DND-41 (cell line): ENCODE data around the gene PRICKLE2.

Experiments used
- ATAC-seq: fragments of 200-7000 bp; cut with Tn5 transposase; 3 replicates; pipeline ENCODE4 v1.9.1; 2021; ENCODE audit warnings: low read depth; ENCODE audit not compliant: insufficient read depth
- DNase-seq: peaks from one replicate; pipeline ENCODE4 v3.0.0-alpha.2; 2020
- H2AFZ ChIP-seq: 2 replicates; pipeline ENCODE4 v1.6.0; 2012; ENCODE audit warnings: low read depth, low read length
- H3K27ac ChIP-seq: 2 replicates; pipeline ENCODE4 v1.5.1; 2012; ENCODE audit warnings: low read length, inconsistent platforms
- H3K27me3 ChIP-seq: fragments of 200-600 bp; sonication (generic); 2 replicates; pipeline ENCODE4 v1.6.0; 2012; ENCODE audit warnings: low read length, mild to moderate bottlenecking, inconsistent platforms; ENCODE audit not compliant: insufficient read depth, poor library complexity
- H3K36me3 ChIP-seq: 2 replicates; pipeline ENCODE4 v1.5.1; 2012; ENCODE audit warnings: low read length, inconsistent platforms; ENCODE audit not compliant: insufficient read depth
- H3K4me1 ChIP-seq: 2 replicates; pipeline ENCODE4 v1.5.1; 2012; ENCODE audit warnings: mild to moderate bottlenecking, low read length; ENCODE audit not compliant: insufficient read depth
- H3K4me2 ChIP-seq: 2 replicates; pipeline ENCODE4 v1.6.0; 2012; ENCODE audit warnings: mild to moderate bottlenecking, moderate library complexity, low read length, inconsistent platforms; ENCODE audit not compliant: insufficient read depth
- H3K4me3 ChIP-seq, 2 experiments: fragments of 200-600 bp in 1 of 2; shearing (Covaris generic) in 1 of 2; 2 replicates each; pipeline ENCODE4 v1.5.1; 2012 to 2016; ENCODE audit warnings: inconsistent platforms in 2 of 2, low read length in 2 of 2, mild to moderate bottlenecking in 2 of 2, low read depth in 1 of 2, moderate library complexity in 1 of 2
- H3K79me2 ChIP-seq: 2 replicates; pipeline ENCODE4 v1.6.0; 2012; ENCODE audit warnings: low read length, inconsistent platforms; ENCODE audit not compliant: insufficient read depth
- H3K9ac ChIP-seq: 2 replicates; pipeline ENCODE4 v1.6.0; 2012; ENCODE audit warnings: low read depth, mild to moderate bottlenecking, inconsistent platforms, low read length, moderate library complexity
- H3K9me3 ChIP-seq: 2 replicates; pipeline ENCODE4 v1.5.1; 2012; ENCODE audit warnings: low read length, moderate library complexity, mild to moderate bottlenecking, inconsistent platforms; ENCODE audit not compliant: insufficient read depth, severe bottlenecking
- H4K20me1 ChIP-seq: 2 replicates; pipeline ENCODE4 v1.6.0; 2012; ENCODE audit warnings: low read length; ENCODE audit not compliant: insufficient read depth
- EZH2 ChIP-seq: IDR thresholded peaks from 3 replicates; pipeline ENCODE4 v1.6.1; 2012; ENCODE audit warnings: borderline replicate concordance, low read depth, mild to moderate bottlenecking, moderate library complexity, low read length, inconsistent platforms; ENCODE audit not compliant: severe bottlenecking
- TF ChIP-seq, protein P1 (sequence below): IDR thresholded peaks from 2 replicates; pipeline ENCODE4 v1.5.1; 2012; ENCODE audit warnings: borderline replicate concordance, low read length, moderate library complexity, mild to moderate bottlenecking; ENCODE audit not compliant: poor library complexity, severe bottlenecking; ENCODE audit errors: extremely low read depth

PRICKLE2 gene

DNA sequence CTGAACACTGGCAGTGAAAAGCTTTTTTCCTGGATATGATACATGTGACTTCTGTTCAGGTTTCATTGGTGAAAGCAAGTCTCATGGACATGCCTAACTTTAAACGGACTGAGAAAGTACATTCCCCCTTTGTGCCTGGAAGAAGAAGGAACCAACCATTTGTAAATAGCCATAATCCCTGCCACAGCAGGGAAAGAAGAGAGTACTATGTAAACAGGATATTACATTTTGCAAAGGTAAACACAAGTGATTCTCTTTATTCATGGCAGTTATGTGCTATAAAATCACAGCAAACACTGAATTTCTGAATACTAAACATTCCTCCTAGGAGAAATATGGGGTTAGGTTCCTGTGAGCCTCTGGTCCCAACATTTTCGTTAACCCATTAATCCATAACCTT lies 46.8 kb downstream of the PRICKLE2 start:
- Histone ChIP-seq H3K27ac (no peak overlapping the region), H3K9me3 (no peaks in the 10 kb centered on the region), H3K36me3 (no peaks in the 10 kb centered on the region), H3K4me3 (no peak overlapping the region), H3K79me2 (no peaks in the 10 kb centered on the region), H3K4me2 (no peak overlapping the region), H4K20me1 (no peaks in the 10 kb centered on the region), H3K27me3 (no peaks in the 10 kb centered on the region), H3K4me1 (no peaks in the 10 kb centered on the region), H3K9ac (no peak overlapping the region), H2AFZ (no peak overlapping the region)
- ATAC-seq = no peak
- no peak for DNase-seq
- TF ChIP-seq EZH2 = no peak
- TF ChIP-seq, protein P1, sequence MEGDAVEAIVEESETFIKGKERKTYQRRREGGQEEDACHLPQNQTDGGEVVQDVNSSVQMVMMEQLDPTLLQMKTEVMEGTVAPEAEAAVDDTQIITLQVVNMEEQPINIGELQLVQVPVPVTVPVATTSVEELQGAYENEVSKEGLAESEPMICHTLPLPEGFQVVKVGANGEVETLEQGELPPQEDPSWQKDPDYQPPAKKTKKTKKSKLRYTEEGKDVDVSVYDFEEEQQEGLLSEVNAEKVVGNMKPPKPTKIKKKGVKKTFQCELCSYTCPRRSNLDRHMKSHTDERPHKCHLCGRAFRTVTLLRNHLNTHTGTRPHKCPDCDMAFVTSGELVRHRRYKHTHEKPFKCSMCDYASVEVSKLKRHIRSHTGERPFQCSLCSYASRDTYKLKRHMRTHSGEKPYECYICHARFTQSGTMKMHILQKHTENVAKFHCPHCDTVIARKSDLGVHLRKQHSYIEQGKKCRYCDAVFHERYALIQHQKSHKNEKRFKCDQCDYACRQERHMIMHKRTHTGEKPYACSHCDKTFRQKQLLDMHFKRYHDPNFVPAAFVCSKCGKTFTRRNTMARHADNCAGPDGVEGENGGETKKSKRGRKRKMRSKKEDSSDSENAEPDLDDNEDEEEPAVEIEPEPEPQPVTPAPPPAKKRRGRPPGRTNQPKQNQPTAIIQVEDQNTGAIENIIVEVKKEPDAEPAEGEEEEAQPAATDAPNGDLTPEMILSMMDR = no peak

DNA sequence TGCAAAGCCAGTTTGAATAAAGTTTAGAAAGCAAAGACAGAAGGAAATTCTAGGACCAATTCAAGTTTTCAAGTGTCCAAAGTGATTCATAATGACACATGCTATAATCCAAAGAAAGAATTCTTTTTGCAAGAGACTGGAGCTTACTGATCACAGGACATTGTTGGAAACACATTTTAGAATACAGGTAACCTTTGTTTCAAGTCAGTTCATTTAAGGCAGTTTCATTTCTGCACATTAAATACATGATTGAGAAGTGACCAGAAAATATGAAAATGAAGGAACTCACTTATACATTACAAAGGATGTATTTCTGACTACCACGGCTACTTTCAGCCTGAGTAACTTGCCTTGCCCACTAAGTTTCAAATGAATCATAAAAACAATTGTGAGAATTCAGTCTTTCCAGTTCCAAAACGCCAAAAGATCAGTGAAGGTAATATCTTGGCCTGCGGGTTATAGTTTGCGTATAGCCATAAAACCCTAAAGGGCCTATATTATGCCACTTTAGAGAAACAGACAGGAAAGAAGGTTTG lies 48.7 kb downstream of the PRICKLE2 start:
- Histone ChIP-seq H3K4me2 (no peak overlapping the region), H3K4me3 (no peak overlapping the region), H3K27me3 (no peaks in the 10 kb centered on the region), H3K4me1 (no peaks in the 10 kb centered on the region), H2AFZ (no peak overlapping the region), H3K9ac (no peak overlapping the region), H3K36me3 (no peaks in the 10 kb centered on the region), H3K27ac (no peak overlapping the region), H3K79me2 (no peaks in the 10 kb centered on the region), H3K9me3 (no peaks in the 10 kb centered on the region), H4K20me1 (no peaks in the 10 kb centered on the region)
- no peak for TF ChIP-seq EZH2
- TF ChIP-seq, protein P1 = no peak
- no peak for ATAC-seq
- DNase-seq = no peak

DNA sequence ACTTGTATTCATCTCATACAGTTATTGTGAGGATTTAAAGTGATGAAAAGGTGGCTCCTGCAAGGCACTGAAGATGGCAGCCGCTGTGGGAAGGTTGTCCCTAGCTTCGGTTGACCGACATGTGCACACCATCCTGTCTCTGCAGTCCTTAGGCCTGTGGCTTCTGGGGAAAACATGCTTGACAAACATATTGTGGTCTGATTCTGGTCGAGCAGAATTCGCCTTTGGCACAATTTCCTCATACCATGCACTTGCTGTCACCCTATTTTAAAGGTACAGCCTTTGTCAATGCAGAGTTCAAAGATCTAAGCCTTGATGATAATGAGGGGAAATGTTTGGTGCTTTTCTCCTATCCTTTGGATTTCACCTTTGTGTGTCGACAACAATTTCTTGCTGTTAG lies 50.9 kb downstream of the PRICKLE2 start:
- Histone ChIP-seq H3K9ac (no peak overlapping the region), H3K4me1 (no peaks in the 10 kb centered on the region), H4K20me1 (no peaks in the 10 kb centered on the region), H3K27ac (no peak overlapping the region), H3K27me3 (no peaks in the 10 kb centered on the region), H3K79me2 (no peaks in the 10 kb centered on the region), H3K4me2 (no peak overlapping the region), H3K4me3 (no peak overlapping the region), H2AFZ (no peak overlapping the region), H3K36me3 (no peaks in the 10 kb centered on the region), H3K9me3 (no peaks in the 10 kb centered on the region)
- DNase-seq (no peak), ATAC-seq (no peak)
- TF ChIP-seq EZH2 = no peak
- TF ChIP-seq, protein P1 = no peak

DNA sequence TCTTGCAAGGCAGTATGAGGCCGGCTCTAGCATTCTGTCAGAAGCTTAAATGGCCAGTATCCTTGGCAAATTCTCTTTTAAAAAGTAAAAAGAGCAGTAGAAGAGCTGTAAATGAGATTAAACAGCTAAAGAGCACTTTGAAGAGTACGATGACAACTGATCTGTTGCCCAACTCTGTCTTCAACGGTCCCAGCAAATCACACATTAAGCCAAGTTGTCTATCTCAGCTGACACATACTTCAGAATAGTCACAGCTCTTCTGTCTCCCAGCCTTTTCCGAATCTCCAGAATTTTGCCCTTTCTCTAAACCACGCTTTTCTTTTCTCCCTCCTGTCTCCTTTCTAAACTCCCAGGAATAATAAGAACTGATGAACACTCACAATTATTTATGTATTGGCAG lies 51.7 kb downstream of the PRICKLE2 start:
- TF ChIP-seq, protein P1 = no peak
- TF ChIP-seq EZH2 = no peak
- Histone ChIP-seq H3K36me3 (no peaks in the 10 kb centered on the region), H3K4me3 (no peak overlapping the region), H2AFZ (no peak overlapping the region), H3K9me3 (no peaks in the 10 kb centered on the region), H4K20me1 (no peaks in the 10 kb centered on the region), H3K27ac (no peak overlapping the region), H3K79me2 (no peaks in the 10 kb centered on the region), H3K4me1 (no peaks in the 10 kb centered on the region), H3K9ac (no peak overlapping the region), H3K4me2 (no peak overlapping the region), H3K27me3 (no peaks in the 10 kb centered on the region)
- DNase-seq (no peak), ATAC-seq (no peak)
